GM12865 (cell line): ENCODE data around the gene UBXN11.

ENCODE experiments used
- DNase-seq: peaks from one replicate; pipeline ENCODE4 v3.0.0; 2010; ENCODE audit warnings: low read depth
- H3K4me3 ChIP-seq: 2 replicates; pipeline ENCODE4 v1.5.1; 2011; ENCODE audit warnings: mild to moderate bottlenecking, low read depth, low read length, control low read depth
- CTCF ChIP-seq: IDR thresholded peaks from 2 replicates; pipeline ENCODE4 v1.5.1; 2011; ENCODE audit warnings: low read length, control low read depth, low read depth, inconsistent platforms; ENCODE audit not compliant: insufficient read depth; ENCODE audit errors: missing control alignments

Gene UBXN11

DNA sequence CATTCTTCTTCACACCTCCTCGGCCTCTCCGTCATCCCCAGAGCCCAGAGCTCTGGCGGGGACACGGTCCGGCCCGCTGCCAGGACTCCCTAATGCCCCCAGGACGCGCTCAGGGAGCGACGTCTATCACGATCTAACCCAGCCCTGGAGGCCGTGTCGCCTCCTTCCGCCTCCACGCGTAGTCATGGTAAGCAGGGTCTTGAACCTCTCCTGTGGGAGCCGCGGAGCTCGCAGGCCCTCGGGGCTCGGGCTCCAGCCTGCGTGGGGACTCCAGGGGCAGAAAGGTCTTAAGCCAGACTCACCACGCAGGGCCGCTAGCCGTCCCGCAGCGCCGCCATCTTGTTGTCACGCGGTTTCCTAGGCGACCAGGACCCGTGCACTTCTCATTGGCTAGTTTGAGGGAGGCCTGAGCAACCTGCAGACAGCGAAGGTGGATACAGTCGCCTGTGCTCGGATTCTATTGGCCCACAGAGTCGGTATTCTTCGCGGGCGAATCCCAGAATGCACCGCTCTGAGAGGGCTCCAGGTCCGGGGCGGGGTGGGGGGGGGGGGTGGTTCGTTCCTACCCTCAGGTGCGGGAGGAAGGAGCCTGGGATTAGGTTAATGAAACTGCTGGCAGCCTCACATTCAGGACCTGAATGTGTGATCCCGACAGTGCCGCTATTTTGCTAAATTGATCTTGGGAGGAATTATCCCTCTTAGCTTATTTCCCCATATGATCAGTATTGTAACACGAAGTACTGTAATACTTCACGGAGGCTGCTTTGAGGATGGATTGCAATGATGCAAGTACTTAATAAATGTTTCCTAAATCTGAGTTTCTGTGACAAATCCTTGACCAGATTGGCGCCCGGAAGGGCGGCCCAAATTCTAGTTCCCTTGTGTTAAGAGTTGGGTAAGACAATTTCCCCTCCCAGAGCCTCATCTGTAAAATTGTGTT lies at the start of gene UBXN11:
TSS of gene UBXN11 (minus strand) at position 347 of the 940 bp plus-strand sequence. CDS start 3,753 bp downstream, outside the sequence.
- H3K4me3 ChIP-seq, result peak within 1 kb of the TSS; percentile 72
- no peak for TF ChIP-seq CTCF
- DNase-seq, result peak; percentile 97

- no peak for DNase-seq
- no peak overlapping the region for H3K4me3 ChIP-seq
- TF ChIP-seq CTCF, result no peak
Observed at GRCh38 chr1:26356106-26356505, 49.7 kb upstream of the UBXN11 start.

DNA sequence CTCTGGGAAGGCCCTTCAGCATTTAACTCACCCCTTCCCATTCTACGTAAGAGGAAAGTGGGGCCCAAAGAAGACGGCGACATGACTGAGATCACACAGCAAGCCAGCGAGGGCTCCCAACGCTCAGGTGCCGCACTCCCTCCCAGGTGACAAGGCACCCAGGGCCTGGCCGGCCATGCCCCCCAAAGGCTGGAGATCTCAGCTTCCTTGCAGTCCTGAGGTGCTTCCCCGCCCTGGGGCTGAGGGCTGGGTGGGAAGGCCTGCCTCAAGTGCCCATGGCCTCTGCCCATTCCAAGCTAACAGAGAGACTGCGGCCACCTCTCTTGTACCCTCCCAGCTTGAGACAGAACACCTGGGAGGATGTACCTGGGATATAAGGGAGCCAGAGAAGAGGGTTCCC lies 48.5 kb upstream of the UBXN11 start:
- DNase-seq, result no peak
- no peak overlapping the region for H3K4me3 ChIP-seq
- TF ChIP-seq CTCF, result no peak

GRCh38 chr1:26353976-26354820 lies 47.8 kb upstream of the UBXN11 start, which contains the start of gene CRYBG2:
Gene CRYBG2 (minus strand): TSS chr1:26354130. CDS start chr1:26346657, 7,473 bp downstream.
- TF ChIP-seq CTCF, result no peak
- H3K4me3 ChIP-seq, result no peak within 1 kb of the TSS
- DNase-seq, result no peak

DNA sequence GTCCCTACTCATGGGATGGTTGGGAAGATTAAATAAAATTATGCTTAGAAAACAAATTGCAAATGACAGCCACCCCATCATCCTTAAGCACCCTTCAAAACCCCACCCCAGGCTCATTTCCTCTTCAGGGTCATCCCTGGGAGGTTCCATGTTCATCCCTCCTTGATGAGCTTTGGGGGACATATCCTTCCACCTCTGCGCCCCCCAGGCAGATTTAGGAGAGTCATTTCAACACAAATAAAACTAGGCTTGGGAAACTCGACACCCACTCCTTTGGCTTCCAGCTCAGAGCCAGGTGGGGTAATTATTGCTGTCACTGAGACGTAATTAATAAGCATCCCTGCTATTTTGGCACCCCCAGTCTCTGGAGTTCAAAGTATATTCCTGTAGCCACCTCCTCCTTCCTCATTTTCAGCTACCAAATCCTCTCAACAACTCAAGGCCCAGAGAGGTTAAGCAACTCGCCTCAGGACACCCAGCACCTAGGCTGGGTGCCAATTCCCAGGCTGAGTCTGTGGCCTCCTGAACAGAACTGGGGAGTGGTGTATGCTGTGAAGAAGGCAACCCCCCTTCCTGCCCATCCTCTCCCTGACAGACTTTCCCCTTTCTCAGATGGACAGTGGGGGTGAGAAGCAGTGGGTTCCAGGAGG lies 46.9 kb upstream of the UBXN11 start:
- H3K4me3 ChIP-seq, result no peak overlapping the region
- no peak for TF ChIP-seq CTCF
- no peak for DNase-seq

DNA sequence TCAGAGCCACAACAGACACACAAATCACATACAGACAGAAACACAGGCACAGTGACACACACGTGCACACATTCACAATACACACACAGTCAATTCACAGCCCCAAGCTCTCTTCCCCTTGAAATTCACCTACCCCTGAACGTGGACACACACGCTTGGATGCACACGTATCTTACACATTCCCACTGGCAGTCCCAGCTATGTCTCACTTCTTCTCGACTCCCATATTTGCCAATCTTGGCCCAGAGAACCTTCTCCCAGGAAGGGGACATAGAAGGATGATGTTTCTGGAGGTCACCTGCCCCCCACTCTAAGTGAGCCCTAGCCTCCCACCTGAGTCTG lies 45.9 kb upstream of the UBXN11 start:
- no peak overlapping the region for H3K4me3 ChIP-seq
- no peak for DNase-seq
- no peak for TF ChIP-seq CTCF
